T-helper 1 cell treated with Interleukin-12 subunit alpha and Interleukin-12 subunit beta and Interleukin-4 antibody, amounts not matched to agents 30 μg/mL and 1 μg/mL, for 36 hours (primary cell): Measurements from ENCODE around the gene NUP155.

Experiments
- H3K27ac Mint-ChIP-seq: one replicate; pipeline ENCODE4 v1.8.0; 2021; ENCODE audit warnings: mild to moderate bottlenecking, mixed read lengths
- H3K27me3 Mint-ChIP-seq: one replicate; pipeline ENCODE4 v1.8.0; 2021; ENCODE audit warnings: low read depth, mixed read lengths
- H3K36me3 Mint-ChIP-seq: one replicate; pipeline ENCODE4 v1.8.0; 2021; ENCODE audit warnings: low read depth, mixed read lengths
- H3K4me1 Mint-ChIP-seq: one replicate; pipeline ENCODE4 v1.8.0; 2021; ENCODE audit warnings: low read depth, mixed read lengths
- H3K4me3 Mint-ChIP-seq: one replicate; pipeline ENCODE4 v1.8.0; 2021; ENCODE audit warnings: mild to moderate bottlenecking, moderate library complexity, mixed read lengths
- H3K9me3 Mint-ChIP-seq: one replicate; pipeline ENCODE4 v1.8.0; 2021; ENCODE audit warnings: mixed read lengths

The NUP155 gene

DNA sequence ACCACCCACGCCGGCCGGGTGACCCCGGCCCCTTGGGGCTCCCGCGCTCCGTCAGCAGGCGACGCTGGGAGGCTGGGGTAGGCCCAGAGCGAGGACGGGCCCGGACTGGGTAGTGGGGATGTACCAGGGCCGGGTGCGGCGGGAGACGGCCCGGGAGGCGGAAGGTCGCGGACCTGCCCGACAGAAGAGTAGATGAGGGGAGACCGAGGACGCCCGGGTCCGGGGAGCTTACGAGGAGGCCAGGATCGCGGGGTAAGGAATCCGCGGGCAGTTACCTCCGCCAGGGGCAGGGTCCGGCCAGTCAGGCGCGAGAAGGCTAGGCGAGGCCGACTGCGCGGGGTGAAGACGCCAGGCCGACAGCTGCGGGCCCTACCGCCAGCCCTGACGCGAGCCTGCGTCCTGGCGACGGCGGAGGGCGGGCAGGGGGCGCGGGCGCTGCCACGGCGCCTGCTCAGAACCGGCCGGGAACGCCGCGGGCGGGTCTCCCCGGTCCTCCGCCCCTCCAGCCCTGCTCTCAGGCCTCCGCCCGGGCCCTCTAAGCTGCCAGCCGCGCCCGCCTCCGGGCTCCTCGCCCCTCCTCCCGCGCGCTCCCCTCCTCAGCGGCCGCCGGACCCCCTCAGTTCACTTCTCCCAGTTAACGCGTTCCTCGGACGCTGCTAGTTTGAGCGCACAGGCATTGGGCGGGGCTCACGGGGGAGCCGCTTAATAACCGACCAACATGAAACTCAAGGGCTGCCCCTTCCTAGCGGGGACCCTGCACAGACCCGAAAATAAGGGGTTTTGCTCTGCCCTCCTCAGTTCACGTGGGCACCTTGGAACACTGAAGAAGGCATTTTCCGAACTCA, 121.7 kb downstream of the NUP155 start, which contains the start of gene CPLANE1:
Gene CPLANE1, minus strand, starts transcription at position 407 of the 845 bp plus-strand sequence. CDS start 1,678 bp downstream, outside the sequence.
- H3K27ac Mint-ChIP-seq = peak within 1 kb of the TSS; percentile 73
- H3K36me3 Mint-ChIP-seq = no peaks in the 10 kb centered on the region
- H3K4me3 Mint-ChIP-seq = peak within 1 kb of the TSS; percentile 86
- no peaks in the 10 kb centered on the region for H3K27me3 Mint-ChIP-seq
- peaks cover under 1% of the 10 kb centered on the region for H3K9me3 Mint-ChIP-seq
- H3K4me1 Mint-ChIP-seq = peaks cover 7% of the 10 kb centered on the region

DNA sequence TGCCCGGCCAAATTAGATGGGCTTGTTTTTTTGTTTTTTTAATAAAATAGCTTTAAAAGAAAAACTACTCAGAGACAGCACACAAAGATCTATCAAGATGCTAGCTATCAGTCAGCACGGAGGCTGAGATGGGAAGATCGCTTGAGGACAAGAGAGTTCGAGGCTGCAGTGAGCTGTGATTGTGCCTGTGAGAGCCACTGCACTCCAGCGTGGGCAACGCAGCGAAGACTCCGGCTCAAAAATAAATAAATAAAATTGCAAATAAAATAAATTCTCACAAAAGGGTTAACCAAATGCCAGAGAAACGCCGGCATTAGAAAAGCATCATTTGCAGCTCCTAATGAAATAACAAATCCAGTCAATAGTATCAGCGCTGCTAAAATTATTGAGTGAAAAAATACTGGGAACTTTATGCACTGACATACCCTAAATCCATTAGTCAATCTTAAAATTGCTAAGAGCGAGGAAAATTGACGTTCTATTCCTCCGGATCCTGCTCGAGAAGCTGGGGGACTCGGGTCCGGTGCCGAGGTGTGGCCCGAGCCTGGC, 122.4 kb downstream of the NUP155 start:
- Mint-ChIP-seq H3K27ac (peak overlapping the region; percentile 20), H3K27me3 (no peaks in the 10 kb centered on the region), H3K9me3 (no peaks in the 10 kb centered on the region), H3K4me1 (peaks cover 7% of the 10 kb centered on the region), H3K4me3 (peak overlapping the region; percentile 77), H3K36me3 (no peaks in the 10 kb centered on the region)

DNA sequence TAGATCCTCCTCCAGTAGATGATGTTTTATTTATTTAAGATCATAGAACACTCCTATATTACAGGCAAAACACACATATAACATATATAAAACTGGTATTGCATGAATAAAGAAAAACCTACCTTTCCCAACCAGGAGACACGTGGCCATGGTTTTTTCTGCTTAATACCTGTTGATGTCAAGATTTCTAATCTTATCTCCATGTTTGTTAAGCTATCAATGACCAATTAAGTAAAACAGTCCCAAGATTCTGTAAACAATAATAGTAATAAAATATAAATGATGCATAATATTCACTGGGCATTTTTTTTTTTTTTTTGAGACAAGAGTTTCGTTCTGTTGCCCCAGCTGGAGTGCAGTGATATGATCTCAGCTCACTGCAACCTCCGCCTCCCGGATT, 123.4 kb downstream of the NUP155 start:
- Mint-ChIP-seq H3K4me1 (peaks cover 7% of the 10 kb centered on the region), H3K27ac (no peak overlapping the region), H3K4me3 (no peak overlapping the region), H3K27me3 (no peaks in the 10 kb centered on the region), H3K9me3 (no peaks in the 10 kb centered on the region), H3K36me3 (no peaks in the 10 kb centered on the region)

DNA sequence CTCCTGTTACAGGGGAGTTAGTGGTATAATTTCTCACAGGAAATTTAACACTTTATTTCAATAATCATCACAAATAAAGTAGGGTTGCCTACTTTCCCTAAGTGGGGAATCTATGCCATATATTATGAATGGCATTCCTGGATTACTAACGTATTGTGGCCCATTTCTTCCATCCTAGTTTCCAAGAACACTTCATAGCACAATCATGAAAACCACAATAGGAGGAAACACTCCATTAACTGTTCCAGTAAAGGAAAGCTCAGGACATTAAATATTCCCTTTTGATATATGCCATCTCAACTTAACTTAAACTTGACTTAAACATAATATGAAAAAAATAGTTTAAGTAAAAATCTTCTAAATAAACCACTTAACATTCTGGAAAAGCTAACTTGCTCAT, 123.9 kb downstream of the NUP155 start:
- H3K4me1 Mint-ChIP-seq = peaks cover 7% of the 10 kb centered on the region
- H3K4me3 Mint-ChIP-seq = no peak overlapping the region
- no peak overlapping the region for H3K27ac Mint-ChIP-seq
- no peaks in the 10 kb centered on the region for H3K27me3 Mint-ChIP-seq
- H3K9me3 Mint-ChIP-seq = no peaks in the 10 kb centered on the region
- H3K36me3 Mint-ChIP-seq = no peaks in the 10 kb centered on the region
